GOT3 (cell line): ENCODE data around the gene SCNN1A.

Experiments used
- DNase-seq: peaks from one replicate; lab custom pipeline; 2025; ENCODE audit warnings: mixed read lengths; lab: John Stamatoyannopoulos, UW

Gene SCNN1A

GRCh38 chr12:6384499-6385436 is 9.4 kb upstream of the SCNN1A start:
- no peak for DNase-seq

DNA sequence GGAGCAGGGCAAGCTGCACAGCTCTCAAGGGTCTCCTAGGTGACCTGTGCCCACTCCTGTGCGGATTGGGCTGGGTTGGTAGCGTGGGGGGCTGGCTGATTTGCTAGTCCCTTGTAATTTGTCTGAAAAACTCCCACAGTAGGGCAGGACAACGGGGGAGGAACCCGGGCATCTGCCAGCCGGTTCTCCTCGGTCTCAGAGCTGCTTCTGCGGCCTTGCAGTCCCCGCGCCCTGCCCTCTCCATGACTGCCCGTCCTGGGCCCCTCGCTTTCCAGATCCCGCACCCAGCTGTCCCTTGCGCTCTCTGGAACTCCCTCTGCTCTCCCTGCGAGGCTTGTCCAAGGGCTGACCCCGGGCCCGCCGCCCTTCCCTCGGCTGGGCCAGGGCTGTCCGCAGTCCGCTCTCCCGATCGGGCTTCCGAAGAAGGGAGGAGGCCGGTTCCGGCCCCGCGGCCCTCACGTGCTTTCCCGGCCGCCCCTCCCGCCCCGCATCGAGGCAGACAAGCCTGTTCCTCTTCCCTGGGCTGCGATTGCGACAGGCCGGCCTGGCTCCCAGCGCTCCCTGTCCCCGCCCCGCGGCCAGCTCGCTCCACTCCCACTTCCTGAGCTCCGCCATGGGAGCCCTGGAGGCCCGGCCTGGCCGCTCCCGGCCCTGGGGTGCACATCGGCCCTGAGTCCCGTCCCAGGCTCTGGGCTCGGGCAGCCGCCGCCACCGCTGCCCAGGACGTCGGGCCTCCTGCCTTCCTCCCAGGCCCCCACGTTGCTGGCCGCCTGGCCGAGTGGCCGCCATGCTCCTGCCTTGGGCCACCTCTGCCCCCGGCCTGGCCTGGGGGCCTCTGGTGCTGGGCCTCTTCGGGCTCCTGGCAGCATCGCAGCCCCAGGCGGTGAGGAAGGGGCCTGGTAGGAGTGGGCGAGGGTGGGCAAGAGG is 8.5 kb upstream of the SCNN1A start, which contains the start of gene LTBR:
Gene LTBR, plus strand, starts transcription at position 591 of the 927 bp plus-strand sequence. Its CDS starts 197 bp downstream, at position 788.
- DNase-seq: peak; percentile 53

- no peak for DNase-seq
These were observed 7.6 kb upstream of the SCNN1A start for GRCh38 chr12:6382982-6383381.

GRCh38 chr12:6382371-6382770 is 7.0 kb upstream of the SCNN1A start:
- no peak for DNase-seq

DNA sequence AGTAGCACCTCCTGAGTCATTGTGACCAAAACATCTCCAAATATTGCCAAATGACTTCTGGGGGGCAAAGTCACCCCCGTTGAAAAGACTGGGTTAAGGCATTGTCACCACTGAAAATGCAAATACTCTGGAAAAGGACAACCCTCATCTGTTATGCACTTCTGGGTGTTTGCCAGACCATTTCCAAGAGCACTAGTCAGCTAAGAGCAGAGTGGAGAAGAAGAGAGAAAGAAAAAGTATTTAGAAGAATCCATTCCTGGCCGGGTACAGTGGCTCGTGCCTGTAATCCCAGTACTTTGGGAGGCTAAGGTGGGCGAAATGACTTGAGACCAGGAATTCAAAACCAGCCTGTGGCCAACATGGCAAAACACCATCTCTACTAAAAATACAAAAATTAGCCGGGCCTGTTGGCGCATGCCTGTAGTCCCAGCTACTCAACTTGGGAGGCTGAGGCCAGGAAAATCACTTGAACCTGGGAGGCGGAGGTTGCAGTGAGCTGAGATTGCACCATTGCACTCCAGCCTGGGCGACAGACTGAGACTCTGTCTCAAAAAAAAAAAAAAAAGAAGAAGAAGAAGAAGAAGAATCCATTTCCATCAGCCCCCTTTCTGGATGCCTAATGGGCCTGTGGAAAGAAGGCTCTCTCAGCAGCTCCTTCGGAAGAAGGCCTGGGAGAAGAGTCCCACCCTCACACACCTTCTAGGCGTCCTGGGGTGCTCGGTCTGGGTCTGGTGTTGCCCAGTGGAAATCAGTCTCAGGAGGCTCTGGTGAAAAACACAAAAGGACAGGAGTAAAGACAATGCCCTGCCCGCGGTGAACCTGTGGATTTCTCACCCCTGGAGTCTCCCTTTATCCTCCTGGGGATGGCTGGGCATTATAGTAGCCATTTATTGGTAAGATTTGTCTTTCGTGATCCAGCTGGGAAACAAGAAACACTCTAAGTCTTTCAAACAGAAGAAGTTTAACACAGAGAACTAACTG is 5.1 kb upstream of the SCNN1A start:
- DNase-seq: no peak

- no peak for DNase-seq
These were observed 3.5 kb upstream of the SCNN1A start for GRCh38 chr12:6378709-6379472.

DNA sequence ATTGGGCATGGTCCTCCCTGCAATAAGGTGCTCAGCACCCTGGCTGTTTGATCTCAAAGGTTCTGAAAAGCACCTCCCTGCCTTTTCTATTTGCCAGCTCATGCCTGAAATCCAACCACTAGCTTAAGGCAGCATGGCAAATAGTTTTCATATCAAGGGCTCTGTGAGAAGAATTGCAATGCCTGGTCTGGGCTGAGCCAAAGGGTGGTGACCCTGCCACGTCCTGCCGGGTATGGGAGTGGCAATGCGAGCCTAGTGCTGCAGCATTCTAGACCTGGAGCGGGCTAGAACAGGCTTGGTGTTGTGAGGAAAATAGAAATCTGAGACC is 2.3 kb upstream of the SCNN1A start:
- no peak for DNase-seq

DNA sequence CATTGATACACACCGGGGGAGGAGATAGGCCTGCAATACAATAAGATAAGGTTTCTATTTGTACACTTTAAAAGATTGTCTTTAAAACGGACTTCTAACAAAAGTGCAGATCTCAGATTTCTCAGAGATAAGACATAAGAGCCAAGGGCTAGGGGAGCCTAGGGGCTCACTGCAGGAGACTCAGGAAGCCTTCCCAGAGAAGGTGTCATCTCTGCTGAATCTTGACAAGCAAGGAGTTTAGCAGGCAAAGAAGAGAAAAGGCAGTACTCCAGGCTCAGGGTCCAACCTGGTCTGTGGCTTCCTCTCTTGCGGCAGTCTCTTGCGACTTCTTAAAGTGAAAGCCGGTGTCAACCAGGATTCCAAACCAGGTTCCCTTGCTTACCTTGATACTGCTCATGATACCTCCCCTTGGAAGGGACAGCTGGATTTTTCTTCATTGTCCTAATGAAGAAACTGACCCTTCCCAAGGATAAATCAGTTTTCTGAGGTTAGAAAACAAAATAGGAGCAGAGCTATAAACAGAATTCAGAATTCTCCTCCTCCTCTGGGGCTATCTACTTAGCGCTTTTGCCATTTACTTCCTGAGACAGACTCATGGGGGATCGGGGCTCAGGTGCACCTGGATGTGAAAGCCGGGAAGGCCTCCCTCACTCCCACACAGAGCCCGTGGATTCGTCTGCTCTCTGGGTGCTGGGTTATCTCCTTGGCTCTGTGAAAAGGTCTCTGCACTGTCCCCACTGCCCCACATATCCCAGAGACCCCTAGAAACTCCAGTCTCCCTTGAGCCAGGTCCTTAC is 1.7 kb upstream of the SCNN1A start:
- DNase-seq: no peak

DNA sequence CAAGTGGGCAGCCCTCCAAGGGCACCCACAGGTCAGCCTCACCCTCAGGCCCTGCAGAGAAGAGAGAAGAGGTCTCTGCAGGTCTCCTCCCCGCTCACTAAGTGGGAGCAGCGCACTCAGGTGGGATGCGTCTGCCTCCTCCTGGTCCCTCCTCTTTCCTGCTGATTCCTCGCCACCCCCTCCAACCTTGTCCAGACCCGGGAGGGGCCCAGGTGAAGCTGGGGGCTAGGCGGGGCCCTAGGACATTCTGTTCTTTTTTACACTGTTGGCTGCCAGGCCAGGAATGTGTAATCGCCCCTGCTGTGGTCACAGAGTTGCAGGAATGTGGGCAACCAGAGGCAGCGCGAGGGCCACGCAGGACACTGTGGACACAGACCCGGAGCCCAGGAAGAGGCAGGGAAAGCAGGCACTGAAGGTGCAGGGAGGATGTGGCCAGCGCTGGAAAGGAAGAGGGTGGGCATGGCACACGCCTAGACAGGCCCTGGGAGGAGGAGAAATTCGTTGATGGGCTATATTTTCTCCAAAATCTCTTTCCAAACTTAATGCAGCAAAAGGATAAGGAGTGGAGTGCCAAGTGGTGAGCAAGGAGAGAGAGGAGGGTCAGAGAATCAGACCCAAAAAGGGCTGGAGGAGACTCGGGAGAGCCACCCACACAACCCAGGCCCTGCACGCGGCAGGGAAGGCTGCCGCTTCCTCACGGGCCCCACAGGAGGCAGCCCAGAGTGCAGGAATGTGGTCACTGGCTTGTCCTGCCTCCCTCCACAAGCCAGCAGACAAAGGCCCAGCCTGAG is 911 bp upstream of the SCNN1A start:
- DNase-seq: no peak

- no peak for DNase-seq
These were observed 590 bp downstream of the SCNN1A start for GRCh38 chr12:6374786-6375160.

GRCh38 chr12:6374028-6374785 is 1.2 kb downstream of the SCNN1A start:
- no peak for DNase-seq

DNA sequence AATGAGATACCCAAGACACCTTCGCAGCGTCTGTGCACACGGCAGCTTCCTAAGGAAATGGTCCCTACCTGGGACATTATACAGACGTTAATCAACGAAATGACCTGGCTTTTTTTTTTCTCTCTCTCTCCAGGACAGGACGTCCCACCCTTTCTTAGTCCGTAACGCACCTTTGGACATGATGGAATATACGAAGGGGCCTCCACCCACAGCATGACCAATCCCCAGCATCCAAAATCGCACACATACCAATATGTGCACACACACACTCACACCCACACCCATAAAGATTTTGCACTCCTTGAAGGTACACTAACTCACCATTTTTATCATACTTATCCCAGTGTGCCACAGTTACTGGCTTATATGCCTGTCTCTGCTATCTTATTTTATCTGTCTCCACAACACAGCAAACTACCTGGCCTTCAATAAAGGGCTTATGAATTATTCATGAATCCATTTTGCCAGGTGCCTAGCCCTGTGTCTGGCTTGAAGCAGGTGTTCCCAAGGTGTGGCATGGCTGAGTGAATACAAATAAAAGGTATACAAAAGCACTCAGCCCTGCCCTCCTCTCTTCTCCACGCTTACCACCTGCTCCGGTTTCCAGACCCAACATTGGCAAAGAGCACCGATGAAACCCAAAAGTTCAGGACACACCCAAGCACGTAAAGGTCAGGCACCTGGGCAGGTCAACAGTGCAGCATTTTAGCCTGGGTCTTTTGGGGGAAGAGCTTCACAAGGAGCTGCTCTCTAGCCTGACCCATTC is 2.2 kb downstream of the SCNN1A start:
- DNase-seq: no peak

- peak; percentile 34 for DNase-seq
These were observed 2.9 kb downstream of the SCNN1A start for GRCh38 chr12:6372403-6373003.

DNA sequence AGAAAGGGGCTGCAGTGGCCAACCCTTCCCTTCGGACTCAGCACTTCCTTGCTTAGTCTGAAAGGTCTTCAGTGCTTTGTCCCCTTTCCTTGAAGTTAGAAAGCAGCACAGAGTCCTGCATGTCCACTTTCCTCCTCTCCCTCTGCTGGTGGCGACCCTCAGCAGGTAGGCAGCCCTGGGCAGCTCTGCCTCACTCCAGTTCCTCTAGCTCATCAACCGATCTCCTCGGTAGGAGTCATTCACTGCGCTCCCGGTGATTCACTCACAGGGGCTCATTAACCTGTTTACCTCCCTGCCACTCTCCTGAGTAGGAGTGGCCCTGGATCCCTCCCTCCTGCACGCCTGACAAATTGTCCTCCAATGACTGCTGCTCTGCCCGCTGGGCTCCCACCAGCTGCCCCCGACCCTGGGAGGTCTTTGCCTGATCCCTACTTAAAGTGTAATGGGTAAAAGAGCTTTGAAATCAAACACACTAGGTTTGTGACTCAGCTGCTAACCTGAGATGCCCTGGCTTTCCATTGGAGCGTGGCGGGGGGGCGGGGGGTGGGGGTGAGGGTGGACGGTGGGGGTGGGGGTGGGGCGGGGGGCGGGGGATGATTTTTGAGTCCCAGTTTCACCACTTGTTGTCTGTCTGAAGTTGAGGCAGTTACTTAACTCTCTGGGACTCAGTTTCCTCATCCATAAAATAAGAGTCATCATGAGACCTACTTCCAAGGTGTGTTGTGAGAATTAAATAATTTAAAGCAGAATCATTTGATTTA is 4.2 kb downstream of the SCNN1A start:
- no peak for DNase-seq

- no peak for DNase-seq
These were observed 4.8 kb downstream of the SCNN1A start for GRCh38 chr12:6370576-6370935.

DNA sequence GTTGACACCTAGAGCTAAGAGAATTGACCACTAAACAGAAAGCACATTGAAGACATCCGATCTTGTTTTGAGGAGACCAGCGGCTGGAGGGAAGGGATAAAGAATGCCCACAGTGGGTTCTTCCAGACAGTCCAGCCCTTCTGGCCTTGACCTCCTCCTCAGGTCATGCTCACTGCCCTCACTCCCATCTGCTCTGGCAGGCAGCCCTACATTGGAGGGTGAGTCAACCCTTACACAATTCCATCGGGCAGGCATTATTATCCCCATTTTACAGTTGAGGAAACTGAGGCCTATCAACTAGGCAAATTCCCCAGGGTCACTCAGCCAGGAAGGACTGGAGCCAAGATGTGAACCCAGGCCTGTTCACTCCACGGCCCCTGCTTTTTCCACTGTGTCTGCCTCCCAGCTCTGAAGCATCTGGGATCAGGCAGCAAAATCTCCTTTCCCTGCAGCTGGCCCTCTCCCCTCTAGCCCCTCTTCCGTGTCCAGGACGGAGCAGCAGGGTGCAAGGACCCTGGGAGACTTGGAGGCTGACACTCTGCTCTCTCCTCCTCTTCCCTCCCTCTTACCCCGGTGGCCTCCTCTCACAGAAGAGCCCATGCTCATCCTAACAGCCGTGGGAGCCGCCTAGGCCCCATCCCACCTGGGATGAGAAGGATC is 5.3 kb downstream of the SCNN1A start:
- no peak for DNase-seq
